Prostate gland (tissue), 2 donors: ENCODE results near the gene CDH8. TPM values are rescaled to one million over a fixed set of nuclear protein-coding genes. Genes with fewer than 3 reads are reported as not detected.
A peak's percentile ranks its signal among the peaks of the same experiment; 100 is the strongest.

Experiments
- DNase-seq: peaks from one replicate; pipeline ENCODE4 v3.0.0-alpha.2; 2019; ENCODE audit warnings: low spot score
- H3K27ac ChIP-seq, 2 donors: fragments of 200-600 bp; sonication (generic); 2 replicates each; pipeline ENCODE4 v1.5.1; 2017 to 2019
- H3K27me3 ChIP-seq: fragments of 200-600 bp; sonication (generic); replicated peaks from 2 replicates; pipeline ENCODE4 v1.5.1; 2019; ENCODE audit not compliant: insufficient read depth
- H3K36me3 ChIP-seq, 2 donors: fragments of 200-600 bp; sonication (generic); 1 replicate in 1 of 2; 2 replicates in 1 of 2; pipeline versions ENCODE4 v1.5.1 to v1.8.1; 2017 to 2019
- H3K4me1 ChIP-seq: fragments of 200-600 bp; sonication (generic); replicated peaks from 2 replicates; pipeline ENCODE4 v1.5.1; 2019
- H3K4me3 ChIP-seq, 2 donors: fragments of 200-600 bp; sonication (generic); 2 replicates each; pipeline ENCODE4 v1.5.1; 2017 to 2019
- H3K9me3 ChIP-seq: fragments of 200-600 bp; sonication (generic); 2 replicates; pipeline ENCODE4 v1.5.1; 2017
- POLR2A ChIP-seq: fragments of 450-650 bp; IDR thresholded peaks from one replicate; pipeline ENCODE4 v1.6.1; 2016; ENCODE audit warnings: antibody characterized with exemption, mild to moderate bottlenecking
- POLR2AphosphoS5 ChIP-seq: sonication (generic); formaldehyde crosslinking; IDR thresholded peaks from one replicate; pipeline ENCODE4 v1.6.1; 2017; ENCODE audit warnings: antibody characterized with exemption
- WGBS: methylation state at CpG from one replicate; pipeline ENCODE4 v1.1.5; 2018; 5-methylcytosine and 5-hydroxymethylcytosine counted together
- intact Hi-C: fragments of 100-400 bp; cut with DNase I; formaldehyde crosslinking; loops from one replicate; pipeline ENCODE4 v1.14.2; 2022
- total RNA-seq, 2 donors: library from RNA; depleted of rRNA; stranded (reverse); fragments of >200 nt; gene quantifications; one replicate each; pipeline ENCODE4 v1.1.0, GENCODE V29; 2016
- TF ChIP-seq, protein P1 (sequence below), 4 experiments: fragments of 200-600 bp in 2 of 4; fragments of 450-650 bp in 2 of 4; sonication (generic) in 2 of 4; IDR thresholded peaks; 1 replicate in 3 of 4; 2 replicates in 1 of 4; pipeline ENCODE4 v1.5.1; 2016 to 2019; ENCODE audit warnings: antibody characterized with exemption in 4 of 4, mild to moderate bottlenecking in 2 of 4, moderate library complexity in 2 of 4

CDH8 gene
- total RNA-seq, 2 donors from 2014 or later = 1.0 to 3.1 TPM

DNA sequence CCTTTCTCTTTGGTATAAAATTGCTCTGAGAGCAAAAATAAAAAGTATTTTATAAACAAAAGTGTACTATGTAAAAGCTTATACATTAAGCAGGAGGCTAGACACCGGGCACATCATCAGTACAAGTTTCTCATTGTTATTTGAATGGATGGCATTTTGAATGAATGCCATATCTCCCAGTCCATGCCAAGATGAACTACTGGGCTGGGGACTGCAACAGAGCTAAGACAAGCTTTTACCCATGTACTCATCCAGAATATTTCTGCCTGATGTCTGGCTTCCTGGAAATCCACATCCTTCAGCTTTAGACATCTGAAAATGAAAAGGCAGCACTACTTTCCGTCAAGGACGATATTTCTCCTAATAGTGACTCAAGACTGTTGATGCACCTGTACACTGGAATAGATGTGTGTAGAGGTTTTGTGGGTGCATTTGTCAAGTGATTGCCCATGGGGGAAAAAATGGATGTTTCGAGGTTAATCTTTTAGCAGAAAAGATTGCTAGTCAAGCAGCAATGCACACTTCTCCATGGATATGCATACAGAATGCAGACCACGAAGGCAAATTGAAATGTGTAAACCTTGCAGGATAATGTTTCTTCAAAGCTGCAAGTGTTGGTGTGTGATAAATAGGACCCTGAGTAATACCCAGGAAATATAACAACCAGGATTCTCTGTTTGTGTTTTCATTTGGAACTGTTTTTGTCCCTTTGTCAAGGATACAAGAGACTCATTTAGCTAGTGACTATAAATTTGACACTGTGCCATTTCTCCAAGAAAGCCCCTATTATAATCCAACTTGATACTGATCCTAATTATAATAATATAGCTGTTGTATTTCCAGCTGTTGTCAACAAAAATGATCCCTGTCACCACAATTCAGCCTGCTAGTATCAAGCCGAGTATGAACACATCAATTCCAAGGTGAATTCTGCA lies 173.8 kb downstream of the CDH8 start:
- intact Hi-C loops = no loop called here
- Histone ChIP-seq H3K9me3 (no peaks in the 10 kb centered on the region), H3K4me3 (no peak overlapping the region), H3K36me3 (no peaks in the 10 kb centered on the region), H3K27me3 (no peaks in the 10 kb centered on the region), H3K4me1 (no peaks in the 10 kb centered on the region), H3K27ac (no peak overlapping the region)
- WGBS = 77% methylated on average over 6 of the region's 6 CpGs
- DNase-seq = no peak
- no peak for TF ChIP-seq POLR2A
- no peak for TF ChIP-seq POLR2AphosphoS5
- TF ChIP-seq, protein P1, sequence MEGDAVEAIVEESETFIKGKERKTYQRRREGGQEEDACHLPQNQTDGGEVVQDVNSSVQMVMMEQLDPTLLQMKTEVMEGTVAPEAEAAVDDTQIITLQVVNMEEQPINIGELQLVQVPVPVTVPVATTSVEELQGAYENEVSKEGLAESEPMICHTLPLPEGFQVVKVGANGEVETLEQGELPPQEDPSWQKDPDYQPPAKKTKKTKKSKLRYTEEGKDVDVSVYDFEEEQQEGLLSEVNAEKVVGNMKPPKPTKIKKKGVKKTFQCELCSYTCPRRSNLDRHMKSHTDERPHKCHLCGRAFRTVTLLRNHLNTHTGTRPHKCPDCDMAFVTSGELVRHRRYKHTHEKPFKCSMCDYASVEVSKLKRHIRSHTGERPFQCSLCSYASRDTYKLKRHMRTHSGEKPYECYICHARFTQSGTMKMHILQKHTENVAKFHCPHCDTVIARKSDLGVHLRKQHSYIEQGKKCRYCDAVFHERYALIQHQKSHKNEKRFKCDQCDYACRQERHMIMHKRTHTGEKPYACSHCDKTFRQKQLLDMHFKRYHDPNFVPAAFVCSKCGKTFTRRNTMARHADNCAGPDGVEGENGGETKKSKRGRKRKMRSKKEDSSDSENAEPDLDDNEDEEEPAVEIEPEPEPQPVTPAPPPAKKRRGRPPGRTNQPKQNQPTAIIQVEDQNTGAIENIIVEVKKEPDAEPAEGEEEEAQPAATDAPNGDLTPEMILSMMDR (IDR thresholded peaks at IDR 0.05) = no peak

DNA sequence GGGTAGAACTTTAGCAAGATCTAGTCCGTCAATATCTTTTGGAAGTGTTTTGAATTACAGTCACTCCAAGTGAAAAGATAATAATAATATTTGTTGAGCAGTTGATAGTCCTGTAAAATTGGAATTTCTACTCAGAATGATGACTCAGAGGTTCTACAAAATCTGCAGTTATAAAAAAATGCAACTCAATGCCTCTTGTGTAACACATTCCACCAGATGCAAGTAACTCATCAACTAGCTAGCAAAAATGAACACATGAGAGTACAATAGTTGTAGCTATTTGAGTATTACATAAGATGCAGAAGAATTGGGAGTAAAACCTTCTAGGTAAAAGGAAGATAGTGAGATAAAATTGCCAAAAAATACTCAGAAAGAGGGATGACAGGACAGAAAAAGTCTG lies 177.2 kb downstream of the CDH8 start:
- Histone ChIP-seq H3K4me1 (no peaks in the 10 kb centered on the region), H3K9me3 (no peaks in the 10 kb centered on the region), H3K36me3 (no peaks in the 10 kb centered on the region), H3K27ac (no peak overlapping the region), H3K4me3 (no peak overlapping the region), H3K27me3 (no peaks in the 10 kb centered on the region)
- TF ChIP-seq, protein P1 (IDR thresholded peaks at IDR 0.05) = no peak
- no peak for TF ChIP-seq POLR2AphosphoS5
- TF ChIP-seq POLR2A = no peak
- DNase-seq = no peak
- 93% methylated on average over 1 of the region's 1 CpG for WGBS
- intact Hi-C loops = no loop called here

DNA sequence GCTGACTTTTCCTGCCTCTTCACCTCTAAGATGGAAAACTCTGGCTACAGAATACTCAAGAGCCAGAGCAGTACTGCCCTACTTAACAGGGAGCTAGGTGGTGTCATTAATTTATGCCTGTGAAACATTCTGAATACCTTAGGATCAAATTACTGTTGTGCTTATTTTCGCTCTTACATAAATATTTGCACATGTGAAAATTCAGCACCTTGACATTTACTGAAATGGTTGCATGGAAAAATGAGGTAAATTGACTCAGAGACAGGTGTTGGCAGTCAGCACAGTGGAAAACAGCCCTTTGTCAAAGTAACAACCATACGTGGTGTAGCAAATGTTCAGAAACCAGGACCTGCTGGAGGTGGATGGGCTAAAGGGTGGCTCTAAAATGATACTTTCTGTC lies 193.6 kb downstream of the CDH8 start:
- 25% methylated on average over 2 of the region's 2 CpGs for WGBS
- H3K4me3 ChIP-seq = no peak overlapping the region
- TF ChIP-seq, protein P1 (IDR thresholded peaks at IDR 0.05) = no peak
- peak; percentile 8 for TF ChIP-seq POLR2AphosphoS5
- H3K36me3 ChIP-seq = no peaks in the 10 kb centered on the region
- no peak overlapping the region for H3K27ac ChIP-seq
- intact Hi-C loops = no loop called here
- H3K4me1 ChIP-seq = no peaks in the 10 kb centered on the region
- no peaks in the 10 kb centered on the region for H3K9me3 ChIP-seq
- DNase-seq = no peak
- H3K27me3 ChIP-seq = no peaks in the 10 kb centered on the region

DNA sequence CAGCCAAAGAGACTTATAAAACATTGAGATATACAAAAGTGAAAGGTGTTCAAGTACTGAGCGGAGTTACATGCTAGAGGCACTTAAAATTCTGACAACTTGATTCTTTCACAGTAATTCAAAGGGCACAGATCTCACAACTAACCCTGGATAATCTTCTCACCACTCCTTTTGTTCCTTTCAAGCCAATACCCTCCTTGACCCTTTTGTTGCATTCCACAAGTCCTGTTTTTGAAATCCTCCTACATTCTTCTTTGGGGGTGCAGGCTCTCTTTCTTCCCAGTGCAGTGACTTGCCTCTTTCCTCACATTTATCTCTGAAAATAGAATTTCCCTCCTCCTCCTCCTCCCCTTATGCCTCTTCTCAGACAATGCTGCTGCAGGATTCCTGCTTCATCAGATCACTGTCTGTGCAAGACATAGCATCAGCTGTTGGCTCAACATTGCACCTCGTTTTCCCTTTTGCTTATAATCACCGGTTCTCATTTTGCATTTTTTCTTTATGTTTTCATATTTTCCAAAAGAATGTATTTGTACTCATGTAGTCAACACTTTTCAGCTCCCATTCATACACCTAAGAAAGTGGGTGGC lies 199.3 kb downstream of the CDH8 start:
- H3K4me1 ChIP-seq = no peaks in the 10 kb centered on the region
- H3K4me3 ChIP-seq = no peak overlapping the region
- H3K27ac ChIP-seq = no peak overlapping the region
- H3K9me3 ChIP-seq = no peaks in the 10 kb centered on the region
- no peaks in the 10 kb centered on the region for H3K27me3 ChIP-seq
- no peak for TF ChIP-seq POLR2AphosphoS5
- TF ChIP-seq, protein P1 (IDR thresholded peaks at IDR 0.05) = no peak
- TF ChIP-seq POLR2A = no peak
- 58% methylated on average over 3 of the region's 3 CpGs for WGBS
- H3K36me3 ChIP-seq = no peaks in the 10 kb centered on the region
- no peak for DNase-seq
- intact Hi-C loops = no loop called here
